GM23338 (cell line): ENCODE measurements around the gene TUBAL3. TPM values are rescaled to one million over a fixed set of nuclear protein-coding genes. Genes with fewer than 3 reads are reported as not detected.

Experiments used
- ATAC-seq: fragments of 200-7000 bp; cut with Tn5 transposase; 3 replicates; pipeline ENCODE4 v1.9.1; 2020
- DNase-seq: peaks from one replicate; pipeline ENCODE4 v3.0.0-alpha.2; 2015; ENCODE audit warnings: low spot score
- H2AFZ ChIP-seq: fragments of 200-600 bp; sonication (generic); 2 replicates; pipeline ENCODE4 v1.8.0; 2016; ENCODE audit warnings: antibody characterized with exemption, mild to moderate bottlenecking, moderate library complexity
- H3F3A ChIP-seq: fragments of 200-600 bp; sonication (generic); replicated peaks from 2 replicates; pipeline ENCODE4 v1.8.0; 2017; ENCODE audit warnings: antibody characterized with exemption, mixed run types, low read depth
- H3K27ac ChIP-seq: fragments of 200-600 bp; sonication (generic); 2 replicates; pipeline ENCODE4 v1.6.1; 2016; ENCODE audit warnings: low read depth
- H3K27me3 ChIP-seq: fragments of 200-600 bp; sonication (generic); 2 replicates; pipeline ENCODE4 v1.8.0; 2016; ENCODE audit warnings: mild to moderate bottlenecking, mixed run types, moderate library complexity; ENCODE audit not compliant: insufficient read depth
- H3K36me3 ChIP-seq: fragments of 200-600 bp; sonication (generic); 2 replicates; pipeline ENCODE4 v1.8.0; 2016; ENCODE audit warnings: mild to moderate bottlenecking; ENCODE audit not compliant: insufficient read depth
- H3K4me1 ChIP-seq: fragments of 200-600 bp; sonication (generic); 2 replicates; pipeline ENCODE4 v1.8.0; 2016; ENCODE audit warnings: mild to moderate bottlenecking, moderate library complexity; ENCODE audit not compliant: insufficient read depth
- H3K4me2 ChIP-seq: fragments of 200-600 bp; sonication (generic); 2 replicates; pipeline ENCODE4 v1.7.1; 2017; ENCODE audit warnings: mixed run types
- H3K4me3 ChIP-seq: fragments of 200-600 bp; sonication (generic); 2 replicates; pipeline ENCODE4 v1.6.1; 2016; ENCODE audit warnings: mixed run types
- H3K79me2 ChIP-seq: fragments of 200-600 bp; sonication (generic); replicated peaks from 2 replicates; pipeline ENCODE4 v1.8.0; 2017; ENCODE audit warnings: mild to moderate bottlenecking; ENCODE audit not compliant: insufficient read depth
- H3K9me2 ChIP-seq: fragments of 200-600 bp; sonication (generic); 2 replicates; pipeline ENCODE4 v1.8.0; 2017; ENCODE audit not compliant: insufficient read depth
- H4K20me1 ChIP-seq: fragments of 200-600 bp; sonication (generic); replicated peaks from 2 replicates; pipeline ENCODE4 v1.8.0; 2017; ENCODE audit warnings: mild to moderate bottlenecking; ENCODE audit not compliant: insufficient read depth
- H3K27ac Mint-ChIP-seq: 2 replicates; pipeline ENCODE4 v1.8.0; 2020; ENCODE audit warnings: inconsistent platforms, mild to moderate bottlenecking, moderate library complexity, mixed read lengths
- H3K27me3 Mint-ChIP-seq: 3 replicates; pipeline ENCODE4 v1.8.0; 2022; ENCODE audit warnings: low read depth, mild to moderate bottlenecking, moderate library complexity, mixed read lengths, inconsistent platforms; ENCODE audit not compliant: insufficient read depth, poor library complexity
- H3K36me3 Mint-ChIP-seq: 3 replicates; pipeline ENCODE4 v1.8.0; 2021; ENCODE audit warnings: low read depth, mild to moderate bottlenecking, inconsistent platforms, moderate library complexity, mixed read lengths
- H3K4me1 Mint-ChIP-seq: 3 replicates; pipeline ENCODE4 v1.8.0; 2020; ENCODE audit warnings: mild to moderate bottlenecking, inconsistent platforms, mixed read lengths
- H3K4me3 Mint-ChIP-seq: 3 replicates; pipeline ENCODE4 v1.8.0; 2021; ENCODE audit warnings: moderate library complexity, mild to moderate bottlenecking, inconsistent platforms, mixed read lengths
- H3K9me3 Mint-ChIP-seq: 3 replicates; pipeline ENCODE4 v1.8.0; 2020; ENCODE audit warnings: moderate library complexity, mild to moderate bottlenecking, inconsistent platforms, mixed read lengths
- CREB1 ChIP-seq: fragments of 250-450 bp; sonication (Bioruptor Pico); IDR thresholded peaks from 2 replicates; pipeline ENCODE4 v1.5.0; 2020; ENCODE audit warnings: low read depth, mild to moderate bottlenecking, moderate library complexity
- CTCF ChIP-seq, 2 experiments: fragments of 200-600 bp in 1 of 2; sonication (generic) in 1 of 2; conservative IDR thresholded peaks; 2 replicates each; pipeline versions ENCODE4 v1.5.1 to v1.6.1; 2016 to 2017; ENCODE audit warnings: antibody characterized with exemption in 2 of 2, low read depth in 2 of 2, mild to moderate bottlenecking in 2 of 2, moderate library complexity in 1 of 2
- ETS1 ChIP-seq: IDR thresholded peaks from 2 replicates; pipeline ENCODE4 v1.6.1; 2016; ENCODE audit warnings: antibody characterized with exemption
- EZH2 ChIP-seq: fragments of 200-600 bp; sonication (generic); IDR thresholded peaks from one replicate; pipeline ENCODE4 v1.8.0; 2017; ENCODE audit warnings: antibody characterized with exemption, mild to moderate bottlenecking, low read depth; ENCODE audit not compliant: unreplicated experiment
- EZH2phosphoT487 ChIP-seq: fragments of 200-600 bp; sonication (generic); IDR thresholded peaks from one replicate; pipeline ENCODE4 v1.8.1; 2018; ENCODE audit warnings: antibody characterized with exemption; ENCODE audit not compliant: unreplicated experiment
- JUNB ChIP-seq: IDR thresholded peaks from one replicate; pipeline ENCODE4 v1.6.1; 2016; ENCODE audit warnings: antibody characterized with exemption; ENCODE audit not compliant: unreplicated experiment
- NANOG ChIP-seq: IDR thresholded peaks from 2 replicates; pipeline ENCODE4 v1.6.1; 2016; ENCODE audit warnings: antibody characterized with exemption, borderline replicate concordance
- POLR2AphosphoS5 ChIP-seq: IDR thresholded peaks from 2 replicates; pipeline ENCODE4 v1.6.1; 2016; ENCODE audit warnings: antibody characterized with exemption, low read depth
- REST ChIP-seq: IDR thresholded peaks from one replicate; pipeline ENCODE4 v1.6.1; 2018; ENCODE audit warnings: antibody characterized with exemption; ENCODE audit not compliant: unreplicated experiment
- STAT1 ChIP-seq: IDR thresholded peaks from one replicate; pipeline ENCODE4 v1.6.1; 2016; ENCODE audit warnings: antibody characterized with exemption; ENCODE audit not compliant: unreplicated experiment
- ZNF114 ChIP-seq: fragments of 250-450 bp; sonication (Bioruptor Pico); IDR thresholded peaks from 2 replicates; pipeline ENCODE4 v1.5.0; 2020; ENCODE audit warnings: mild to moderate bottlenecking, moderate library complexity
- ZNF331 ChIP-seq: fragments of 250-450 bp; sonication (Bioruptor Pico); IDR thresholded peaks from 2 replicates; pipeline ENCODE4 v1.5.0; 2020; ENCODE audit warnings: low read depth, mild to moderate bottlenecking, moderate library complexity
- ZNF462 ChIP-seq: fragments of 250-450 bp; sonication (Bioruptor Pico); IDR thresholded peaks from 2 replicates; pipeline ENCODE4 v1.5.0; 2020; ENCODE audit warnings: mild to moderate bottlenecking, moderate library complexity
- polyA plus RNA-seq: library from polyadenylated mRNA; unstranded; fragments of >200 nt; fragmentation: Nextera tagmentation; extraction: Ambion mirVana; gene quantifications from 2 replicates; pipeline ENCODE4 v1.2.1, GENCODE V29; 2016
- total RNA-seq: library from RNA; depleted of rRNA; stranded (reverse); fragments of >200 nt; shearing (Covaris generic); gene quantifications from 2 replicates; pipeline ENCODE4 v1.2.3, GENCODE V29; 2014

TUBAL3 gene
- total and polyA plus RNA-seq, 2 experiments from 2014 or later, result not detected

- peak overlapping the region; percentile 55 for H3K4me3 ChIP-seq
- H3K27me3 ChIP-seq, result no peaks in the 10 kb centered on the region
- Mint-ChIP-seq H3K4me1 (peaks cover 28% of the 10 kb centered on the region; the same call in 2 of the 3 replicates), H3K4me3 (peak overlapping the region; percentile 84), H3K27ac (peak overlapping the region; percentile 15; the same call in 1 of the 2 replicates), H3K9me3 (no peaks in the 10 kb centered on the region), H3K27me3 (no peaks in the 10 kb centered on the region), H3K36me3 (peaks cover 10% of the 10 kb centered on the region)
- ATAC-seq (no peak), DNase-seq (no peak)
- peaks cover 6% of the 10 kb centered on the region for H3K36me3 ChIP-seq
- H3K4me1 ChIP-seq, result peaks cover 38% of the 10 kb centered on the region
- H3K27ac ChIP-seq, result no peak overlapping the region
- TF ChIP-seq EZH2phosphoT487 (no peak), POLR2AphosphoS5 (no peak), REST (no peak), ZNF331 (CRISPR knock-in tag) (no peak), CTCF (conservative IDR thresholded peaks at IDR 0.05; ENCODE audit: low read depth in 2 of 2) (no peak), EZH2 (no peak), ETS1 (no peak), STAT1 (no peak), ZNF462 (CRISPR knock-in tag) (no peak), JUNB (no peak), NANOG (no peak), ZNF114 (CRISPR knock-in tag) (no peak), CREB1 (no peak)
- H3K4me2 ChIP-seq, result peak overlapping the region; percentile 70
- no peaks in the 10 kb centered on the region for H3F3A ChIP-seq
- H2AFZ ChIP-seq, result no peak overlapping the region
- no peaks in the 10 kb centered on the region; the same call in 1 of the 2 replicates for H4K20me1 ChIP-seq
- peaks cover 65% of the 10 kb centered on the region for H3K79me2 ChIP-seq
- H3K9me2 ChIP-seq, result no peaks in the 10 kb centered on the region
Observed at GRCh38 chr10:5447611-5448071, 43.0 kb upstream of the TUBAL3 start.
